MCF 10A (cell line): ENCODE results near the gene UGT1A3. TPM values are rescaled to one million over a fixed set of nuclear protein-coding genes. Genes with fewer than 3 reads are reported as not detected.

Experiments used
- BruUV-seq: library from RNA; stranded (reverse); fragments of 400-500 nt; replicated peaks from 2 replicates; lab custom pipeline; 2021; lab: Mats Ljungman, UMichigan
- CTCF ChIA-PET: fragments of 300-600 bp; sonication (Branson Sonifier 250); formaldehyde crosslinking; extraction: SDS; loops from one replicate; lab custom pipeline; 2021; ENCODE audit warnings: antibody characterized with exemption, inconsistent platforms; lab: Yijun Ruan, JAX
- POLR2A ChIA-PET: fragments of 300-600, 350-650 bp; sonication (Branson Sonifier 250); formaldehyde crosslinking; extraction: SDS; loops from one replicate; lab custom pipeline; 2020; ENCODE audit warnings: antibody characterized with exemption, inconsistent platforms; lab: Yijun Ruan, JAX
- DNase-seq: peaks from one replicate; pipeline ENCODE4 v3.0.0-alpha.2; 2018; ENCODE audit not compliant: unreplicated experiment
- H3K27ac Mint-ChIP-seq: one replicate; pipeline ENCODE4 v1.8.0; 2022; ENCODE audit warnings: mild to moderate bottlenecking, low read depth, mixed read lengths; ENCODE audit not compliant: unreplicated experiment
- H3K27me3 Mint-ChIP-seq: one replicate; pipeline ENCODE4 v1.8.0; 2022; ENCODE audit warnings: mixed read lengths; ENCODE audit not compliant: insufficient read depth, unreplicated experiment
- H3K36me3 Mint-ChIP-seq: one replicate; pipeline ENCODE4 v1.8.0; 2022; ENCODE audit warnings: mild to moderate bottlenecking, moderate library complexity, mixed read lengths; ENCODE audit not compliant: insufficient read depth, unreplicated experiment
- H3K4me1 Mint-ChIP-seq: one replicate; pipeline ENCODE4 v1.8.0; 2022; ENCODE audit warnings: mixed read lengths; ENCODE audit not compliant: insufficient read depth, unreplicated experiment
- H3K4me3 Mint-ChIP-seq: one replicate; pipeline ENCODE4 v1.8.0; 2022; ENCODE audit warnings: mild to moderate bottlenecking, moderate library complexity, mixed read lengths; ENCODE audit not compliant: unreplicated experiment
- H3K9me3 Mint-ChIP-seq: one replicate; pipeline ENCODE4 v1.8.0; 2022; ENCODE audit warnings: mixed read lengths; ENCODE audit not compliant: unreplicated experiment
- intact Hi-C: fragments of 100-400 bp; cut with micrococcal nuclease; formaldehyde crosslinking; loops from 2 replicates; pipeline ENCODE4 v1.14.1; 2022
- total RNA-seq: library from RNA; stranded (reverse); gene quantifications from 2 replicates; pipeline ENCODE4 v1.2.3, GENCODE V29; 2022
- TF ChIP-seq, protein P1 (sequence below): fragments of 200-600 bp; IDR thresholded peaks from one replicate; pipeline ENCODE4 v1.8.0; 2022; ENCODE audit warnings: antibody characterized with exemption, mild to moderate bottlenecking; ENCODE audit not compliant: unreplicated experiment

UGT1A3 gene
- total RNA-seq, 1 experiment from 2014 or later, result not detected

DNA sequence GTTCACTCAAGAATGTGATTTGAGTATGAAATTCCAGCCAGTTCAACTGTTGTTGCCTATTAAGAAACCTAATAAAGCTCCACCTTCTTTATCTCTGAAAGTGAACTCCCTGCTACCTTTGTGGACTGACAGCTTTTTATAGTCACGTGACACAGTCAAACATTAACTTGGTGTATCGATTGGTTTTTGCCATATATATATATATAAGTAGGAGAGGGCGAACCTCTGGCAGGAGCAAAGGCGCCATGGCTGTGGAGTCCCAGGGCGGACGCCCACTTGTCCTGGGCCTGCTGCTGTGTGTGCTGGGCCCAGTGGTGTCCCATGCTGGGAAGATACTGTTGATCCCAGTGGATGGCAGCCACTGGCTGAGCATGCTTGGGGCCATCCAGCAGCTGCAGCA is 31.2 kb downstream of the UGT1A3 start, which contains the start of gene UGT1A1:
Gene UGT1A1, plus strand, starts transcription at position 228 of the 400 bp plus-strand sequence. Its CDS starts 18 bp downstream, at position 246.
- Mint-ChIP-seq H3K27ac (no peak within 1 kb of the TSS), H3K27me3 (no peaks in the 10 kb centered on the region), H3K9me3 (no peaks in the 10 kb centered on the region), H3K36me3 (no peaks in the 10 kb centered on the region), H3K4me3 (no peak within 1 kb of the TSS), H3K4me1 (peaks cover 15% of the 10 kb centered on the region)
- ChIA-PET CTCF (interaction anchor here (0.8 to 1.9 kb wide), 2 partner anchors 48 to 102 kb away, joined by 3 to 4 read pairs; no protein-coding TSS in a partner anchor), POLR2A (no interaction called here)
- intact Hi-C loops, result no loop called here
- TF ChIP-seq, protein P1, sequence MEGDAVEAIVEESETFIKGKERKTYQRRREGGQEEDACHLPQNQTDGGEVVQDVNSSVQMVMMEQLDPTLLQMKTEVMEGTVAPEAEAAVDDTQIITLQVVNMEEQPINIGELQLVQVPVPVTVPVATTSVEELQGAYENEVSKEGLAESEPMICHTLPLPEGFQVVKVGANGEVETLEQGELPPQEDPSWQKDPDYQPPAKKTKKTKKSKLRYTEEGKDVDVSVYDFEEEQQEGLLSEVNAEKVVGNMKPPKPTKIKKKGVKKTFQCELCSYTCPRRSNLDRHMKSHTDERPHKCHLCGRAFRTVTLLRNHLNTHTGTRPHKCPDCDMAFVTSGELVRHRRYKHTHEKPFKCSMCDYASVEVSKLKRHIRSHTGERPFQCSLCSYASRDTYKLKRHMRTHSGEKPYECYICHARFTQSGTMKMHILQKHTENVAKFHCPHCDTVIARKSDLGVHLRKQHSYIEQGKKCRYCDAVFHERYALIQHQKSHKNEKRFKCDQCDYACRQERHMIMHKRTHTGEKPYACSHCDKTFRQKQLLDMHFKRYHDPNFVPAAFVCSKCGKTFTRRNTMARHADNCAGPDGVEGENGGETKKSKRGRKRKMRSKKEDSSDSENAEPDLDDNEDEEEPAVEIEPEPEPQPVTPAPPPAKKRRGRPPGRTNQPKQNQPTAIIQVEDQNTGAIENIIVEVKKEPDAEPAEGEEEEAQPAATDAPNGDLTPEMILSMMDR, result no peak
- DNase-seq, result no peak
- no TSS peak for BruUV-seq

- no TSS peak for BruUV-seq
These were observed 32.4 kb downstream of the UGT1A3 start for GRCh38 chr2:233761040-233761769.

GRCh38 chr2:233764264-233764663 is 35.4 kb downstream of the UGT1A3 start:
- CTCF ChIA-PET, result no interaction called here
- H3K4me1 Mint-ChIP-seq, result peaks cover 15% of the 10 kb centered on the region

More at GRCh38 chr2:233761040-233761769, 32.4 kb downstream of the UGT1A3 start:
- no peaks in the 10 kb centered on the region for H3K27me3 Mint-ChIP-seq
- peak overlapping the region; percentile 33 for H3K27ac Mint-ChIP-seq
- intact Hi-C loops, result no loop called here
- no peaks in the 10 kb centered on the region for H3K9me3 Mint-ChIP-seq
- H3K4me1 Mint-ChIP-seq, result peaks cover 15% of the 10 kb centered on the region
- TF ChIP-seq, protein P1, result no peak
- ChIA-PET POLR2A (interaction anchor here (0.6 to 1.1 kb wide), 4 partner anchors 9 to 1145 kb away, joined by 3 to 4 read pairs (median 3); no protein-coding TSS in a partner anchor), CTCF (interaction anchor here (1.9 kb wide), 1 partner anchor 50 kb away, joined by 4 read pairs; no protein-coding TSS in a partner anchor)
- H3K4me3 Mint-ChIP-seq, result no peak overlapping the region
- peak; percentile 10 for DNase-seq
- no peaks in the 10 kb centered on the region for H3K36me3 Mint-ChIP-seq

GRCh38 chr2:233764761-233765160 is 35.9 kb downstream of the UGT1A3 start:
- peaks cover 15% of the 10 kb centered on the region for H3K4me1 Mint-ChIP-seq
- CTCF ChIA-PET, result no interaction called here
- no peaks in the 10 kb centered on the region for H3K27me3 Mint-ChIP-seq
- POLR2A ChIA-PET, result interaction anchor here (0.7 to 1.3 kb wide), 2 partner anchors 12 to 1981 kb away, joined by 3 read pairs; no protein-coding TSS in a partner anchor
- DNase-seq, result no peak
- intact Hi-C loops, result no loop called here
- no peaks in the 10 kb centered on the region for H3K36me3 Mint-ChIP-seq
- no peak overlapping the region for H3K27ac Mint-ChIP-seq
- no peaks in the 10 kb centered on the region for H3K9me3 Mint-ChIP-seq
- no TSS peak for BruUV-seq
- TF ChIP-seq, protein P1, result no peak
- no peak overlapping the region for H3K4me3 Mint-ChIP-seq

More at GRCh38 chr2:233764264-233764663, 35.4 kb downstream of the UGT1A3 start:
- BruUV-seq, result no TSS peak
- H3K27me3 Mint-ChIP-seq, result no peaks in the 10 kb centered on the region
- no peak overlapping the region for H3K4me3 Mint-ChIP-seq
- POLR2A ChIA-PET, result interaction anchor here (0.7 to 1.3 kb wide), 2 partner anchors 12 to 1982 kb away, joined by 3 read pairs; no protein-coding TSS in a partner anchor
- intact Hi-C loops, result no loop called here
- DNase-seq, result peak; percentile 26
- H3K36me3 Mint-ChIP-seq, result no peaks in the 10 kb centered on the region
- H3K9me3 Mint-ChIP-seq, result no peaks in the 10 kb centered on the region
- TF ChIP-seq, protein P1, result no peak
- H3K27ac Mint-ChIP-seq, result no peak overlapping the region
